A549 (cell line): ENCODE results near the gene TPD52L1.

Experiments used
- CEBPB ChIP-seq, 2 experiments: fragments of >200 bp in 1 of 2; sonication (Bioruptor Twin) in 1 of 2; formaldehyde crosslinking in 1 of 2; IDR thresholded peaks; 2 replicates each; pipeline ENCODE4 v1.6.1; 2012 to 2016
- EP300 ChIP-seq, 2 experiments: fragments of >200 bp; sonication (Bioruptor Twin); formaldehyde crosslinking; IDR thresholded peaks; 2 replicates in 1 of 2; 3 replicates in 1 of 2; pipeline ENCODE4 v1.6.1; 2016 to 2017
- GATA3 ChIP-seq: IDR thresholded peaks from 2 replicates; pipeline ENCODE4 v1.6.1; 2012; ENCODE audit warnings: borderline replicate concordance
- ZFP36 ChIP-seq: fragments of 450-650 bp; IDR thresholded peaks from 2 replicates; pipeline ENCODE4 v1.6.1; 2014; ENCODE audit warnings: borderline replicate concordance; ENCODE audit not compliant: partially characterized antibody

- TF ChIP-seq CEBPB (IDR thresholded peaks at IDR 0.05): no peak
- TF ChIP-seq GATA3: no peak
- no peak for TF ChIP-seq ZFP36
- no peak for TF ChIP-seq EP300 (IDR thresholded peaks at IDR 0.05)
These were observed 57.8 kb downstream of the TPD52L1 start for GRCh38 chr6:125211352-125211751.
